NCI-H526 treated with DMSO at 0.1 percent for 48 hours (cell line): Measurements from ENCODE around the gene ALS2CL.
A peak's percentile ranks its signal among the peaks of the same experiment; 100 is the strongest.

Experiments
- DNase-seq: peaks from one replicate; lab custom pipeline; 2025; lab: John Stamatoyannopoulos, UW

Gene ALS2CL

DNA sequence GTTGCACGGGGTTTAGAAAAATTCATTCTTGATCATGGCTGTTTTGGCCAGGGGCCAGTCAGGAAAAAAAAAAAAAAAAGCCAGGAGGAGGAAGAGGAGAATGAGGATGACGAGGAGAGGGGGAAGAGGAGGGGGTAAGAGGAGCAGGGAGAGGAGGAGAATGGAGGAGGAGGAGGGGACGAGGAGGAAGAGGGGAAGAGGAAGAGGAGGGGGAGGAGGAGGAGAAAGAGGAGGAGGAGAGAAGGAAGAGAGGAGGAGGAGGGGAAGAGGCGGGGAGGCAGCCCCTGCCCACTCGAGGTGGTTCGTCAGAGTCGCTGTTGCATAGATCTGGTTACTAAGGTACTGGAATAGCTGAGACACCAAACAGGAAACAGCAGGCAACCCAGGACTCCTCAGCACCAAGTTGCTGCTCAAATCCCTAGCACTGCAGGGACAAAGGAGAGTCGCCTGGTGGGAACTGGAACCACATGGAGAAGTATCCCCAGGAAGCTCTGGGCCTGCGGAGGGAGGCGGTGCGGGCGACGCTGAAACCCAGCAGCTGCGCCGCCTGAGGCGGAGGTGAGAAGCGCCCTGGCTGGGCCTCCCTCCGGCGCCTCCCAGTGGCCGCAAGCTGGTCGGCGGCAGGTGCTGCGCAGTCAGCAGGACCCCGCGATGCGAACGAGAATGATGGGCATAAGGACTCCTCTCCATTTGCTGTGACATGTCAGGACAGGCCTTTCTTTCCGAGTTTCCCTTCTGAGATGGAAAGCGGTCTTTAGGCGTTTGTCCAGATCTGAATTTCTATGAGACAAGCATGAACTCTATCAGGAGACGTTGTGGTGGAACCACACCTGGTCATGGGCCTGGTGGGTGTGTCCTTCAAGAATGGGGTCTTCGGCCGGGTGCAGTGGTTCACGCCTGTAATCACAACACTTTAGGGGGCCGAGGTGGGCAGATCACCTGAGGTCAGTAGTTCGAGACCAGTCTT is 63.6 kb downstream of the ALS2CL start:
- DNase-seq: peak; percentile 49

GRCh38 chr3:46628901-46629369 is 64.5 kb downstream of the ALS2CL start:
- DNase-seq: peak; percentile 4

DNA sequence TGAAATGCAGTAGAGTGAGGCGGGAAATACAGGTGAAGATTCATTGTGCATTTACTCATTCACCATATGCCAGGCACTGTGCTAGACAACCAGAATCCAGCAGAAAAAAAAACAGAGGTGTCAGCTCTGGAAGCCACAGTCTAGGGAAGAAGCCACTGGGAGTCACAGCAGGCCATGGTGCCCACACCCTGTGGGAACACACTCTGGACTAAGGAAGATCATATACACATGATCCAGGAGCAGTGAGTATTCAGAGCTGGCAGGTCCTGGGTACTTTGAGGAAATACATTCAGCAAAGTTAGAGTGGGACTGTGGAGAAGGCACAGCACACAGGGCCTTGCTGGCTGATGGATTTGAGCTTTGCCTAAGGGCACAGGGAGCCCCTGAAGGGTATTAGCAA is 66.4 kb downstream of the ALS2CL start:
- DNase-seq: no peak

GRCh38 chr3:46626039-46626438 is 67.4 kb downstream of the ALS2CL start:
- DNase-seq: no peak

DNA sequence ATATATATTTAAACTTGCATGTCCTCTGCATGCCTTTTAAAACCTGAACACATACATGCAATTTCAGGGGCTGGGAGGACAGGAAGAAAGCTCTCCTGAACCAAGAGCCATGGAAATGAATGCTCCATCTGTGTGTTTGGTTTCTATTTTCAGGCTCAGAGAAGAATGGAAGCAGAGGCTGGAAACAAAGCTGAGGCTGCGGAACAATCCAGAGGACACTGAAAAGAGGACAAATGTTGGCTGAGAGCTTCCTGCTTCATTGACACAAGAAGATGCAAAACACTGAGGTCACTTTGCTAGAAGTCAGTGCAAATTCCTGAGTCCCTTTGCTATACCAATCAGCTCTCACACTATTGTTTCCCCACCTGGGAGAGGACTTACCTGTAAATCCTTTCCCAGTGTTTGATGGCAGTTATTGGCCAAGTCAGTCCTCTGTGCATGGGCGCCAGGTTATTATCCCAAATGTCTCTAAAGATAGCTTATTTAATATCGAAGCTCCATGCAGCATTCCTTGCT is 68.4 kb downstream of the ALS2CL start:
- no peak for DNase-seq

DNA sequence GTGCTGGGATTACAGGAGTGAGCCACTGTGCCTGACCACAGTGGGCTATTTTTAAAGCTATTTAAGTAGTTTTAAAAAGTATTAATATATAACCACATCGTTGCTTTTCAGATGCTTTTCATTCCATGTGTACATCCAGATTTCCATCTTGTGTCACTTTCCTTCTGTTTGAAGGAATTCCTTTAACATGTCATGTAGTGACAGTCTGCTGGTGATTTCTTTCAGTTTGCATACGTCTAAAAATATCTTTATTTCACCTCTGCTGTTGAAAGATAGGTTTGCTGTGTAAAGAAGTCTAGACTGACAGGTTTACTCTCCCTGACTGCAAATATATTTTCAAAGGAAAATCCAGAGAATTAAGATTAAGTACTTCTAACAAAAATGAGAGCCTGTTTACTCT is 68.9 kb downstream of the ALS2CL start:
- no peak for DNase-seq

DNA sequence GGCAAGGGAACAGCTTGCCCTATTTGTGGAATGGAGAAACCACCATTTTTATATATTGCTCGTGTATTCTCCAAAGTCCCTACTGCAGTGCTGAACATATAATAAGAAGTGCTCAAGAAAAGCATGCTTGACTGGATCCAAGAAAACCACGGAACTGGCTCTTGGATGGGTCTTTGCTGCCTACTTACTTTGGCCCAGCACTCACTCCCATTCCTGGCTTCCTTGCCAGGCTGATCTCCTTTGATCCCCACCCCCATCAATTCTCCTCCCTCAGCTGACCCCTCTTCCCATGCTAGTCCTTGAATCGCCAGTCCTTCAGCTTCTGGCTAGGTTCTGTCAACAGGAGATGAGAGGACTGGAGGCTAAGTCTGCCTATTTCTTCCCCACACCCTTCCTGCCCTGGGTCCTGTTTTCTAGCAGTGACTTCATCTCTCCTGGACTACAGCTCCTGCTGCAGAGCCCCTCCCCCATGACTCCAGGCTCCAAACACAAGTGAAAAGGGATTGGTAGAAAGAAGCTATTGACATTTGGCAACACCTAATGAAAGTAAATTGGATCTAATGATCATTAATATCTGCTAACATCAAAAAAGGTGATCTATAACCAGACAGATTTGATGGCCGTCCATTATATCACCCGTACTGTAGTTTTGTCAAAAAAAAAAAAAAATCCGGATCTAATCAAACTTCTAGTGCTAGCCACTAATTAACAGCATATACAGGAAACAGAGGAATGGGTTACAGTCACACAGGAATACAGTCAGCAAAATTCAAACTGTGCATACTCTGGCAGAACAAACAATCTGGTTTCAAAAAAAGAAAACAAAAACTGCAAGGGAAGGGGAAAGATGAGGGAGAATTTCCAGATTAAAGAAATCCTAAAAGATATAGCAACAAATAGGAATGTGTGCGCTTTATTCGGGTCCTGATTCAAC is 73.4 kb downstream of the ALS2CL start:
- no peak for DNase-seq
